ENCODE measurements around the gene STEEP1.
A peak's percentile ranks its signal among the peaks of the same experiment; 100 is the strongest.

Gene STEEP1

DNA sequence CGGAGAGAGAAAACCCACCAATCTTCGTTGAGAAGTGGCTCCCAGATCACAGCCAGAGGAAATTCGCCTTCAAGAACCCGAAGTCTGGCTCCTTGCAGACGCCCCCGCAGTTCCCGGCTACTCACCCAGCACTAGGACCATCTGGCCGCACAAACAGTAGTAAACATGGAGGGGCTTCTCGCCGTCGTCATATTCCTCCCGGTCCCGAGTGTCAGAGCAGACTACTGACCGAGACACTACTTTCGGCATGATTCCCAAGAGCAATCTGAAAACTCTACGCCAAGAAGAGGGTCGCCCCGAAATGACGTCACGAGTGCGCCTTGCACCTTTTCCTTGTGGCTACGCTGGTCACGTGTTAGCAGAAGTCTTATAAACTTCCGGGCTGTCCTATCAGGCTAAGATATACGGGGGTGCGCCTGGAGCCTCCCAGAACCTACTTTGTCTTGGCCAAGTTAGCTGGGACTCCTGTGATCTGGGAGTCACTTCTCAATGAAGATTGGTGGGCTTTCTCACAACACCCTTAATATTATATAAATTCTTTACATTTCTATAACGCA is at the start of gene STEEP1:
Gene STEEP1, minus strand, starts transcription at position 303 of the 557 bp plus-strand sequence. Its CDS starts 54 bp downstream, at position 249.
- Histone ChIP-seq H3K9ac (ENCODE audit: low read depth, low read length, poor library complexity, severe bottlenecking) (peak within 1 kb of the TSS; percentile 80), H3F3A (ENCODE audit: low read depth) (no peaks in the 10 kb centered on the region), H4K20me1 (ENCODE audit: insufficient read depth, low read length, poor library complexity, severe bottlenecking) (no peaks in the 10 kb centered on the region), H3K27me3 (ENCODE audit: insufficient read depth, low read length, poor library complexity, severe bottlenecking) (no peaks in the 10 kb centered on the region), H3K4me2 (ENCODE audit: low read depth, low read length, poor library complexity, severe bottlenecking) (peak within 1 kb of the TSS; percentile 81), H3K4me3 (ENCODE audit: low read length, poor library complexity, severe bottlenecking) (peak within 1 kb of the TSS; percentile 91), H2AFZ (ENCODE audit: low read length) (peak within 1 kb of the TSS; percentile 87), H3K36me3 (ENCODE audit: insufficient read depth, low read length) (no peaks in the 10 kb centered on the region), H3K9me3 (ENCODE audit: insufficient read depth, low read depth, low read length) (no peaks in the 10 kb centered on the region), H3K4me1 (ENCODE audit: insufficient read depth, low read length, poor library complexity, severe bottlenecking) (peaks cover 3% of the 10 kb centered on the region), H3K79me2 (ENCODE audit: insufficient read depth, low read length) (peaks cover 18% of the 10 kb centered on the region), H3K9me2 (replicated peaks; ENCODE audit: low read depth, low read length) (no peaks in the 10 kb centered on the region)
- TF ChIP-seq EZH2phosphoT487 (IDR thresholded peaks at IDR 0.05; ENCODE audit: borderline replicate concordance) (no peak), CTCF (conservative IDR thresholded peaks at IDR 0.05; ENCODE audit: low read length) (no peak)

DNA sequence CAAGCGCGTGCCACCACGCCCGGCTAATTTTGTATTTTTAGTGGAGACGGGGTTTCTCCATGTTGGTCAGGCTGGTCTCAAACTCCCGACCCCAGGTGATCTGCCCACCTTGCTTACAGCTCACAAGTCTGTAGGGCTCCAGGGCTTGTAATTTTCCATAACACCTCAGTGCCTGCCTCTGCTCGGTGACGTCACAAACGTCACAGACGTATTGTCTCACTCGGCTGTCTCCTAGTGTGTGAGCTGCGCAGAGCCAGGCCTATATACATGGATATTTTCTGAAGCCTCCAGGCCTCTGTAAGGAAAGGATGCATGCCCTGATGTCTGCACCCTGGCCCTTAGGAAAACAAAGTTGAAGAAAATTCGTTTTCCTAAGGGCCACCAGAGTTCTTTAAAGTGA is 49.6 kb upstream of the STEEP1 start:
- Histone ChIP-seq H4K20me1 (ENCODE audit: insufficient read depth, low read length, poor library complexity, severe bottlenecking) (no peaks in the 10 kb centered on the region), H3F3A (ENCODE audit: low read depth) (no peaks in the 10 kb centered on the region), H3K4me3 (ENCODE audit: low read length, poor library complexity, severe bottlenecking) (no peak overlapping the region), H3K4me1 (ENCODE audit: insufficient read depth, low read length, poor library complexity, severe bottlenecking) (no peaks in the 10 kb centered on the region), H3K27me3 (ENCODE audit: insufficient read depth, low read length, poor library complexity, severe bottlenecking) (no peaks in the 10 kb centered on the region), H3K9me2 (replicated peaks; ENCODE audit: low read depth, low read length) (no peaks in the 10 kb centered on the region), H3K36me3 (ENCODE audit: insufficient read depth, low read length) (peaks cover 16% of the 10 kb centered on the region; the same call in 1 of the 2 replicates), H3K9me3 (ENCODE audit: insufficient read depth, low read depth, low read length) (no peaks in the 10 kb centered on the region), H3K4me2 (ENCODE audit: low read depth, low read length, poor library complexity, severe bottlenecking) (no peak overlapping the region), H3K9ac (ENCODE audit: low read depth, low read length, poor library complexity, severe bottlenecking) (no peak overlapping the region), H2AFZ (ENCODE audit: low read length) (no peak overlapping the region), H3K79me2 (ENCODE audit: insufficient read depth, low read length) (no peaks in the 10 kb centered on the region)
- no peak for TF ChIP-seq CTCF (conservative IDR thresholded peaks at IDR 0.05; ENCODE audit: low read length)
- no peak for TF ChIP-seq EZH2phosphoT487 (IDR thresholded peaks at IDR 0.05; ENCODE audit: borderline replicate concordance)

GRCh38 chrX:119607018-119607389 is 41.8 kb upstream of the STEEP1 start:
- peaks cover 40% of the 10 kb centered on the region for H3K79me2 ChIP-seq (ENCODE audit: insufficient read depth, low read length)
- TF ChIP-seq CTCF (conservative IDR thresholded peaks at IDR 0.05; ENCODE audit: low read length) (no peak), EZH2phosphoT487 (IDR thresholded peaks at IDR 0.05; ENCODE audit: borderline replicate concordance) (no peak)
- H3K4me3 ChIP-seq (ENCODE audit: low read length, poor library complexity, severe bottlenecking): peak overlapping the region; percentile 90

More at GRCh38 chrX:119607018-119607389, 41.8 kb upstream of the STEEP1 start:
- Histone ChIP-seq H3K4me2 (ENCODE audit: low read depth, low read length, poor library complexity, severe bottlenecking) (peak overlapping the region; percentile 85), H3K4me1 (ENCODE audit: insufficient read depth, low read length, poor library complexity, severe bottlenecking) (peaks cover 15% of the 10 kb centered on the region), H3K9me2 (replicated peaks; ENCODE audit: low read depth, low read length) (no peaks in the 10 kb centered on the region), H2AFZ (ENCODE audit: low read length) (peak overlapping the region; percentile 90), H3K9ac (ENCODE audit: low read depth, low read length, poor library complexity, severe bottlenecking) (peak overlapping the region; percentile 84), H3K36me3 (ENCODE audit: insufficient read depth, low read length) (no peaks in the 10 kb centered on the region), H3K27me3 (ENCODE audit: insufficient read depth, low read length, poor library complexity, severe bottlenecking) (no peaks in the 10 kb centered on the region), H3K9me3 (ENCODE audit: insufficient read depth, low read depth, low read length) (no peaks in the 10 kb centered on the region), H4K20me1 (ENCODE audit: insufficient read depth, low read length, poor library complexity, severe bottlenecking) (peaks cover 24% of the 10 kb centered on the region), H3F3A (ENCODE audit: low read depth) (no peaks in the 10 kb centered on the region)
